Keratinocyte (primary cell): Measurements from ENCODE around the gene DNAJB14. TPM values are rescaled to one million over a fixed set of nuclear protein-coding genes. Genes with fewer than 3 reads are reported as not detected.

Source experiments
- DNase-seq: peaks from one replicate; pipeline ENCODE4 v3.0.0-alpha.2; 2011; ENCODE audit warnings: low read depth, missing footprints, low spot score
- FAIRE-seq: peaks from 2 replicates; lab custom pipeline; 2011; peaks lifted over from hg19 to GRCh38; lab: Jason Lieb, UNC
- H2AFZ ChIP-seq: 2 replicates; pipeline ENCODE4 v1.6.0; 2012; ENCODE audit warnings: low read length, control low read depth, inconsistent platforms; ENCODE audit not compliant: control insufficient read depth
- H3K27ac ChIP-seq: 2 replicates; pipeline ENCODE4 v1.5.1; 2011; ENCODE audit warnings: low read length; ENCODE audit not compliant: control insufficient read depth, insufficient read depth
- H3K27me3 ChIP-seq: 3 replicates; pipeline ENCODE4 v1.6.0; 2011; ENCODE audit warnings: low read length; ENCODE audit not compliant: control insufficient read depth, insufficient read depth; ENCODE audit errors: extremely low read depth
- H3K36me3 ChIP-seq, 2 experiments: 2 replicates in 1 of 2; 3 replicates in 1 of 2; pipeline ENCODE4 v1.5.1; 2011; ENCODE audit warnings: low read length in 2 of 2, mild to moderate bottlenecking in 1 of 2; ENCODE audit not compliant: control insufficient read depth in 2 of 2, insufficient read depth in 2 of 2; ENCODE audit errors: extremely low read depth in 1 of 2
- H3K4me1 ChIP-seq: 3 replicates; pipeline ENCODE4 v1.5.1; 2011; ENCODE audit warnings: low read length; ENCODE audit not compliant: control insufficient read depth, insufficient read depth; ENCODE audit errors: extremely low read depth
- H3K4me2 ChIP-seq: 3 replicates; pipeline ENCODE4 v1.6.0; 2011; ENCODE audit warnings: low read depth, low read length; ENCODE audit not compliant: control insufficient read depth, insufficient read depth; ENCODE audit errors: extremely low read depth
- H3K4me3 ChIP-seq, 3 experiments: fragments of 200-600 bp in 1 of 3; sonication (generic) in 1 of 3; 2 replicates in 2 of 3; 3 replicates in 1 of 3; pipeline ENCODE4 v1.5.1; 2011 to 2016; ENCODE audit warnings: low read length in 3 of 3, mild to moderate bottlenecking in 3 of 3, control low read depth in 2 of 3, inconsistent platforms in 1 of 3, low read depth in 1 of 3, mixed read lengths in 1 of 3, mixed run types in 1 of 3, moderate library complexity in 1 of 3; ENCODE audit not compliant: control insufficient read depth in 2 of 3, insufficient read depth in 2 of 3; ENCODE audit errors: extremely low read depth in 1 of 3
- H3K79me2 ChIP-seq: 2 replicates; pipeline ENCODE4 v1.6.0; 2012; ENCODE audit warnings: low read length; ENCODE audit not compliant: control insufficient read depth, insufficient read depth
- H3K9ac ChIP-seq: 3 replicates; pipeline ENCODE4 v1.6.0; 2011; ENCODE audit warnings: low read length; ENCODE audit not compliant: control insufficient read depth, insufficient read depth; ENCODE audit errors: extremely low read depth
- H3K9me1 ChIP-seq: 3 replicates; pipeline ENCODE4 v1.6.0; 2011; ENCODE audit warnings: low read length; ENCODE audit not compliant: control insufficient read depth, insufficient read depth; ENCODE audit errors: extremely low read depth
- H3K9me3 ChIP-seq: 2 replicates; pipeline ENCODE4 v1.5.1; 2012; ENCODE audit warnings: low read depth, low read length; ENCODE audit not compliant: control insufficient read depth
- H4K20me1 ChIP-seq: 3 replicates; pipeline ENCODE4 v1.6.0; 2011; ENCODE audit warnings: low read length; ENCODE audit not compliant: control insufficient read depth, insufficient read depth; ENCODE audit errors: extremely low read depth
- CTCF ChIP-seq, 3 experiments: IDR thresholded peaks in 1 of 3; conservative IDR thresholded peaks in 1 of 3; optimal IDR thresholded peaks in 1 of 3; 2 replicates in 2 of 3; 3 replicates in 1 of 3; pipeline versions ENCODE3 to v1.5.1; 2011; ENCODE audit warnings: low read length in 3 of 3, mild to moderate bottlenecking in 3 of 3, moderate library complexity in 2 of 3, control low read depth in 1 of 3, inconsistent platforms in 1 of 3; ENCODE audit not compliant: insufficient read depth in 2 of 3; ENCODE audit errors: extremely low read depth in 1 of 3
- EZH2 ChIP-seq: IDR thresholded peaks from one replicate; pipeline ENCODE4 v1.6.1; 2012; ENCODE audit warnings: inconsistent platforms, mild to moderate bottlenecking, low read length, moderate library complexity
- dilution Hi-C: fragments of 300-500 bp; cut with MboI; formaldehyde crosslinking; loops from one replicate; pipeline ENCODE4 v1.7.0; 2020; ENCODE audit warnings: low sequenced_read_pairs; ENCODE audit not compliant: extremely low pct_ligation_motif_present
- polyA plus RNA-seq, 5 experiments: library from polyadenylated mRNA; depleted of rRNA in 3 of 5; stranded (reverse) in 3 of 5; stranded (forward) in 1 of 5; unstranded in 1 of 5; fragments of >200 nt; gene quantifications; 1 replicate in 1 of 5; 2 replicates in 3 of 5; 3 replicates in 1 of 5; pipeline versions ENCODE4 v1.2.1 to v1.2.3, GENCODE V29; 2011 to 2012; ENCODE audit warnings: missing spikeins in 2 of 5, low read depth in 1 of 5, low replicate concordance in 1 of 5

Gene DNAJB14
- polyA plus RNA-seq, 1 donor (not counting 4 experiments of a cell fraction or from before 2014, with no cell fraction given) = 17.9 TPM

- H3K4me2 ChIP-seq = peak overlapping the region; percentile 92
- peak overlapping the region; percentile 90 to 93 (median 93) for H3K4me3 ChIP-seq
- no peak for DNase-seq
- peaks cover 8% of the 10 kb centered on the region for H3K4me1 ChIP-seq
- no peaks in the 10 kb centered on the region for H3K9me1 ChIP-seq
- dilution Hi-C loops = no loop called here
- peaks cover 48% of the 10 kb centered on the region for H3K79me2 ChIP-seq
- peak overlapping the region; percentile 89 for H3K27ac ChIP-seq
- peak overlapping the region; percentile 90 for H3K9ac ChIP-seq
- no peaks in the 10 kb centered on the region for H3K27me3 ChIP-seq
- TF ChIP-seq EZH2 (no peak), CTCF (optimal IDR thresholded peaks at IDR 0.05 in 1 of 3, IDR thresholded peaks at IDR 0.05 in 1 of 3, conservative IDR thresholded peaks at IDR 0.05 in 1 of 3; ENCODE audit: extremely low read depth in 1 of 3, insufficient read depth in 2 of 3, low read length in 3 of 3) (no peak)
- H3K36me3 ChIP-seq = peaks cover 2 to 3% of the 10 kb centered on the region in 2 experiments
- no peaks in the 10 kb centered on the region for H3K9me3 ChIP-seq
- no peaks in the 10 kb centered on the region for H4K20me1 ChIP-seq
- H2AFZ ChIP-seq = no peak overlapping the region
- no peak for FAIRE-seq
Measured at GRCh38 chr4:99893029-99893428, 53.4 kb downstream of the DNAJB14 start.

DNA sequence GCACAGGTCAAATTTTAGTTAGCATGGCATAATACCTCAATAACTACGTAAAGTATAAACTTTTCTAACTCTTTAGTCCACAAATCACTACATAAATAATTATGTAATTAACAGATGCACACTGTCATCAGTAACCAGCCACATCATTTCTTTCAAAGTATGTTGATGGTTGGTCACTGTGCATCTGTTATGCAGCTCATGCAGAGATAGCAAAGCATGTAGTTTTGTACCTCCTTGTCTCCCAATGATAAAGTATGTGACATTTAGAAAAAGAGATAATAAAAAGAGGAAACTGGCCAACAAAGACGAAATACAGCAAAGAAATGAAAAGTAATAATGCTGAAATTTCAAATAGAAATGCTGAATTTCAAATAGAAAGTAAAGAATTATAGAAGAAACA, 55.1 kb downstream of the DNAJB14 start:
- H3K79me2 ChIP-seq = peaks cover 54% of the 10 kb centered on the region
- H3K4me3 ChIP-seq = no peak overlapping the region
- H3K27ac ChIP-seq = no peak overlapping the region
- no peak overlapping the region for H3K4me2 ChIP-seq
- DNase-seq (no peak), FAIRE-seq (no peak)
- TF ChIP-seq CTCF (optimal IDR thresholded peaks at IDR 0.05 in 1 of 3, IDR thresholded peaks at IDR 0.05 in 1 of 3, conservative IDR thresholded peaks at IDR 0.05 in 1 of 3; ENCODE audit: extremely low read depth in 1 of 3, insufficient read depth in 2 of 3, low read length in 3 of 3) (no peak), EZH2 (no peak)
- H2AFZ ChIP-seq = no peak overlapping the region
- no peak overlapping the region for H3K9ac ChIP-seq
- no peaks in the 10 kb centered on the region for H3K27me3 ChIP-seq
- no peaks in the 10 kb centered on the region for H3K9me3 ChIP-seq
- H4K20me1 ChIP-seq = no peaks in the 10 kb centered on the region
- dilution Hi-C loops = no loop called here
- H3K9me1 ChIP-seq = no peaks in the 10 kb centered on the region
- peaks cover 8% of the 10 kb centered on the region for H3K4me1 ChIP-seq
- H3K36me3 ChIP-seq = peaks cover 2 to 6% of the 10 kb centered on the region in 2 experiments
